IMR-90 (cell line): ENCODE measurements around the gene TLR1.

ENCODE experiments used
- CEBPB ChIP-seq: IDR thresholded peaks from 2 replicates; pipeline ENCODE4 v1.6.1; 2012; ENCODE audit warnings: low read depth, low read length, improper control_type of control experiment
- CHD1 ChIP-seq: IDR thresholded peaks from 2 replicates; pipeline ENCODE4 v1.6.1; 2012; ENCODE audit warnings: low read depth, low read length, improper control_type of control experiment
- CTCF ChIP-seq: conservative IDR thresholded peaks from 2 replicates; pipeline ENCODE4 v1.5.1; 2012; ENCODE audit warnings: mild to moderate bottlenecking, low read depth, low read length, improper control_type of control experiment
- ELK1 ChIP-seq: fragments of 150-350 bp; IDR thresholded peaks from 2 replicates; pipeline ENCODE4 v1.6.1; 2016; ENCODE audit warnings: low read depth, mild to moderate bottlenecking, low read length, moderate library complexity, borderline replicate concordance
- FOS ChIP-seq: fragments of 150-350 bp; IDR thresholded peaks from 2 replicates; pipeline ENCODE4 v1.6.1; 2016; ENCODE audit warnings: low read depth, low read length
- MXI1 ChIP-seq: IDR thresholded peaks from 2 replicates; pipeline ENCODE4 v1.6.1; 2012; ENCODE audit warnings: low read depth, mild to moderate bottlenecking, low read length, moderate library complexity, borderline replicate concordance
- NFE2L2 ChIP-seq: fragments of 150-350 bp; IDR thresholded peaks from 2 replicates; pipeline ENCODE4 v1.6.1; 2016; ENCODE audit warnings: low read depth, mild to moderate bottlenecking, low read length
- POLR2A ChIP-seq: IDR thresholded peaks from 2 replicates; pipeline ENCODE4 v1.6.1; 2012; ENCODE audit warnings: mild to moderate bottlenecking, low read depth, low read length
- RAD21 ChIP-seq: IDR thresholded peaks from 2 replicates; pipeline ENCODE4 v1.6.1; 2012; ENCODE audit warnings: low read length, improper control_type of control experiment
- RCOR1 ChIP-seq: IDR thresholded peaks from 2 replicates; pipeline ENCODE4 v1.6.1; 2012; ENCODE audit warnings: mild to moderate bottlenecking, low read length, improper control_type of control experiment; ENCODE audit not compliant: insufficient replicate concordance
- SMC3 ChIP-seq: fragments of 150-350 bp; IDR thresholded peaks from 2 replicates; pipeline ENCODE4 v1.6.1; 2016; ENCODE audit warnings: low read depth, mild to moderate bottlenecking, antibody characterized with exemption, low read length, moderate library complexity
- TF ChIP-seq, protein P1 (sequence below): fragments of 150-350 bp; IDR thresholded peaks from 2 replicates; pipeline ENCODE4 v1.6.1; 2017; ENCODE audit warnings: mild to moderate bottlenecking, antibody characterized with exemption, low read length, low read depth

- TF ChIP-seq POLR2A: no peak
- no peak for TF ChIP-seq CTCF
- no peak for TF ChIP-seq CHD1
- TF ChIP-seq CEBPB: no peak
- no peak for TF ChIP-seq MXI1
- TF ChIP-seq RAD21: no peak
- TF ChIP-seq ELK1: no peak
- no peak for TF ChIP-seq RCOR1
- TF ChIP-seq, protein P1, sequence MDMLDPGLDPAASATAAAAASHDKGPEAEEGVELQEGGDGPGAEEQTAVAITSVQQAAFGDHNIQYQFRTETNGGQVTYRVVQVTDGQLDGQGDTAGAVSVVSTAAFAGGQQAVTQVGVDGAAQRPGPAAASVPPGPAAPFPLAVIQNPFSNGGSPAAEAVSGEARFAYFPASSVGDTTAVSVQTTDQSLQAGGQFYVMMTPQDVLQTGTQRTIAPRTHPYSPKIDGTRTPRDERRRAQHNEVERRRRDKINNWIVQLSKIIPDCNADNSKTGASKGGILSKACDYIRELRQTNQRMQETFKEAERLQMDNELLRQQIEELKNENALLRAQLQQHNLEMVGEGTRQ: no peak
- no peak for TF ChIP-seq SMC3
- TF ChIP-seq NFE2L2: no peak
- TF ChIP-seq FOS: no peak
These were observed 13.6 kb downstream of the TLR1 start for GRCh38 chr4:38791010-38791409.
